ENCODE measurements around the gene KIAA1671. TPM values are rescaled to one million over a fixed set of nuclear protein-coding genes. Genes with fewer than 3 reads are reported as not detected.

Gene KIAA1671
- polyA plus RNA-seq, 1 donor (not counting 4 experiments of a cell fraction or from before 2014, with no cell fraction given) = 17.4 TPM

DNA sequence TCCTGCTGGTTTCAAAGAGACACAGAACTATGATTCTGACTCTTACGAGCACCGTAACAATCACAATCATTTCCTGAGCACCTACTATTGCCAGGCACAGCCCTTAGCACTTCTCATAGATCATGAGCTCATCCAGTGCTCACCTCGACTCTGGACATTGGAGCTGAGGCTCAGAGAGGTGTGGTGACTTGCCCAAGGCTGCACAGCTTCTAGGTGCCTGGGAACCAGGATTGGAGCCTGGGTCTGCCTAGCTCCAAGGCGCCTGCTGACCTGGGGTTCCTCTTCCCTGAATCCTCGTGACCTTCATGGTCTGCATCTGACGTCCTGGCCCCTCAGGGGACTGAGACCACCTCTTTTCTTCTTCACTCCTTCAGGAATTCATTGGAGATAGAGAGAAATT is 196.5 kb downstream of the KIAA1671 start:
- no peak overlapping the region for H3K4me3 ChIP-seq (ENCODE audit: control insufficient read depth in 2 of 3, extremely low read depth in 1 of 3, insufficient read depth in 2 of 3, low read depth in 1 of 3, low read length in 3 of 3)
- no peaks in the 10 kb centered on the region for H3K9me1 ChIP-seq (ENCODE audit: control insufficient read depth, extremely low read depth, insufficient read depth, low read length)
- H3K4me2 ChIP-seq (ENCODE audit: control insufficient read depth, extremely low read depth, insufficient read depth, low read depth, low read length) = no peak overlapping the region
- no peak overlapping the region for H3K27ac ChIP-seq (ENCODE audit: control insufficient read depth, insufficient read depth, low read length)
- no peak for TF ChIP-seq EZH2 (IDR thresholded peaks at IDR 0.05; ENCODE audit: low read length)
- TF ChIP-seq, protein P1, sequence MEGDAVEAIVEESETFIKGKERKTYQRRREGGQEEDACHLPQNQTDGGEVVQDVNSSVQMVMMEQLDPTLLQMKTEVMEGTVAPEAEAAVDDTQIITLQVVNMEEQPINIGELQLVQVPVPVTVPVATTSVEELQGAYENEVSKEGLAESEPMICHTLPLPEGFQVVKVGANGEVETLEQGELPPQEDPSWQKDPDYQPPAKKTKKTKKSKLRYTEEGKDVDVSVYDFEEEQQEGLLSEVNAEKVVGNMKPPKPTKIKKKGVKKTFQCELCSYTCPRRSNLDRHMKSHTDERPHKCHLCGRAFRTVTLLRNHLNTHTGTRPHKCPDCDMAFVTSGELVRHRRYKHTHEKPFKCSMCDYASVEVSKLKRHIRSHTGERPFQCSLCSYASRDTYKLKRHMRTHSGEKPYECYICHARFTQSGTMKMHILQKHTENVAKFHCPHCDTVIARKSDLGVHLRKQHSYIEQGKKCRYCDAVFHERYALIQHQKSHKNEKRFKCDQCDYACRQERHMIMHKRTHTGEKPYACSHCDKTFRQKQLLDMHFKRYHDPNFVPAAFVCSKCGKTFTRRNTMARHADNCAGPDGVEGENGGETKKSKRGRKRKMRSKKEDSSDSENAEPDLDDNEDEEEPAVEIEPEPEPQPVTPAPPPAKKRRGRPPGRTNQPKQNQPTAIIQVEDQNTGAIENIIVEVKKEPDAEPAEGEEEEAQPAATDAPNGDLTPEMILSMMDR (optimal IDR thresholded peaks at IDR 0.05 in 1 of 3, IDR thresholded peaks at IDR 0.05 in 1 of 3, conservative IDR thresholded peaks at IDR 0.05 in 1 of 3; ENCODE audit: extremely low read depth in 1 of 3, insufficient read depth in 2 of 3, low read length in 3 of 3) = no peak
- no peaks in the 10 kb centered on the region for H3K27me3 ChIP-seq (ENCODE audit: control insufficient read depth, extremely low read depth, insufficient read depth, low read length)
- FAIRE-seq = peak; percentile 20
- no peaks in the 10 kb centered on the region for H3K36me3 ChIP-seq (ENCODE audit: control insufficient read depth in 2 of 2, extremely low read depth in 1 of 2, insufficient read depth in 2 of 2, low read length in 2 of 2)
- peaks cover 6% of the 10 kb centered on the region for H4K20me1 ChIP-seq (ENCODE audit: control insufficient read depth, extremely low read depth, insufficient read depth, low read length)
- H3K9me3 ChIP-seq (ENCODE audit: control insufficient read depth, low read depth, low read length) = no peaks in the 10 kb centered on the region
- H3K4me1 ChIP-seq (ENCODE audit: control insufficient read depth, extremely low read depth, insufficient read depth, low read length) = peaks cover 10% of the 10 kb centered on the region
- no peaks in the 10 kb centered on the region for H3K79me2 ChIP-seq (ENCODE audit: control insufficient read depth, insufficient read depth, low read length)
- H2AFZ ChIP-seq (ENCODE audit: control insufficient read depth, low read length) = no peak overlapping the region
- DNase-seq (ENCODE audit: low read depth, low spot score) = no peak
- dilution Hi-C loops (cut with MboI; ENCODE audit: extremely low pct_ligation_motif_present, low sequenced_read_pairs) = no loop called here
- no peak overlapping the region for H3K9ac ChIP-seq (ENCODE audit: control insufficient read depth, extremely low read depth, insufficient read depth, low read length)

DNA sequence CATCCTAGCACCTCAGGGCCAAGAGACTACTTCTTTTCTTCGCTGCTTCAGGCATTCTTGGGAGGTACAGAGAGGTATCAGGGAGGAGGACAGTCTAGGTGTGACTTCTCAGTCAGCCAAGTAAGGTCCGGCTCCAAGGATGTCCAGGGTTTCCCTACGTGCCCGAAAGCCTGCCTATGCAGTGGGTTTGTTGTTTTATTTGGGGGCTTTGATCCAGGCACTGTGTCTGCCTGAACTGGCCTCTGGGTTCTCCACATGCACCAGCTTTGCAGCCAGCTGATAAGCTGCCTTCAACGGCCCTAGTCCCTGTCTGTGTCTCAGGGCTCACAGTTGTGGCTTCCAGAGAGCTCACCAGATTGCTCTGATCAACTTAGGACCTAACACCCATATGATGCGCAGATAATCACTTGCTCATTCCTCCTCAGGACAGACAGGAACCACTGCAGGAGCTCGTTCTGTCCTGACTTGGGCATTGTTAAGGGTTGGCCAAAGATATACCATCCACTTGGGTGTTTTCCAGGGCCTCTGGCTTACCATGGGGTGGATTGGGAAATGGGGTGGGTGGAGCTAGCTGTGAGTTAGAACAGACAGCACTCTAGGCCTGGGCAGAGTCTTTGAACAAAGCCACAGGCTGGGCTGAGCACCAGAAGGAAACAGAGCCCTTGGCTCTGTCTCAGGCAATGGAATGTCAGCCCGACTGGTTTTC is 201.6 kb downstream of the KIAA1671 start:
- Histone ChIP-seq H3K79me2 (ENCODE audit: control insufficient read depth, insufficient read depth, low read length) (peaks cover 5% of the 10 kb centered on the region), H3K4me2 (ENCODE audit: control insufficient read depth, extremely low read depth, insufficient read depth, low read depth, low read length) (peak overlapping the region; percentile 57), H3K9me3 (ENCODE audit: control insufficient read depth, low read depth, low read length) (no peaks in the 10 kb centered on the region), H2AFZ (ENCODE audit: control insufficient read depth, low read length) (no peak overlapping the region), H3K27me3 (ENCODE audit: control insufficient read depth, extremely low read depth, insufficient read depth, low read length) (no peaks in the 10 kb centered on the region), H3K4me3 (ENCODE audit: control insufficient read depth in 2 of 3, extremely low read depth in 1 of 3, insufficient read depth in 2 of 3, low read depth in 1 of 3, low read length in 3 of 3) (no peak overlapping the region), H3K4me1 (ENCODE audit: control insufficient read depth, extremely low read depth, insufficient read depth, low read length) (peaks cover 23% of the 10 kb centered on the region), H3K9me1 (ENCODE audit: control insufficient read depth, extremely low read depth, insufficient read depth, low read length) (peaks cover 2% of the 10 kb centered on the region), H3K9ac (ENCODE audit: control insufficient read depth, extremely low read depth, insufficient read depth, low read length) (no peak overlapping the region), H3K36me3 (ENCODE audit: control insufficient read depth in 2 of 2, extremely low read depth in 1 of 2, insufficient read depth in 2 of 2, low read length in 2 of 2) (no peaks in the 10 kb centered on the region), H4K20me1 (ENCODE audit: control insufficient read depth, extremely low read depth, insufficient read depth, low read length) (peaks cover 9% of the 10 kb centered on the region), H3K27ac (ENCODE audit: control insufficient read depth, insufficient read depth, low read length) (peak overlapping the region; percentile 4)
- DNase-seq (ENCODE audit: low read depth, low spot score) (peak; percentile 49), FAIRE-seq (peak; percentile 98)
- no peak for TF ChIP-seq EZH2 (IDR thresholded peaks at IDR 0.05; ENCODE audit: low read length)
- TF ChIP-seq, protein P1 (optimal IDR thresholded peaks at IDR 0.05 in 1 of 3, IDR thresholded peaks at IDR 0.05 in 1 of 3, conservative IDR thresholded peaks at IDR 0.05 in 1 of 3; ENCODE audit: extremely low read depth in 1 of 3, insufficient read depth in 2 of 3, low read length in 3 of 3) = no peak
- dilution Hi-C loops (cut with MboI; ENCODE audit: extremely low pct_ligation_motif_present, low sequenced_read_pairs) = no loop called here

Measured in keratinocyte (primary cell).